HepG2 (cell line): ENCODE data around the gene SYVN1. TPM values are rescaled to one million over a fixed set of nuclear protein-coding genes. Genes with fewer than 3 reads are reported as not detected.

Experiments
- CCAR2 ChIP-seq: fragments of 200-400 bp; formaldehyde crosslinking; optimal IDR thresholded peaks from 2 replicates; pipeline ENCODE3; 2018; ENCODE audit warnings: low read depth, mild to moderate bottlenecking, low read length, moderate library complexity
- ELF1 ChIP-seq: sonication (generic); formaldehyde crosslinking; IDR thresholded peaks from 2 replicates; pipeline ENCODE4 v1.4.0; 2020; ENCODE audit warnings: missing genetic modification reagents
- ETV5 ChIP-seq: IDR thresholded peaks from 2 replicates; pipeline ENCODE4 v1.6.1; 2018; ENCODE audit warnings: missing biosample characterization, missing genetic modification reagents, inconsistent platforms, borderline replicate concordance
- HDAC1 ChIP-seq: sonication (generic); formaldehyde crosslinking; IDR thresholded peaks from 2 replicates; pipeline ENCODE4 v1.5.1; 2020; ENCODE audit warnings: mild to moderate bottlenecking, missing genetic modification reagents
- HIVEP1 ChIP-seq: sonication (generic); formaldehyde crosslinking; IDR thresholded peaks from 2 replicates; pipeline ENCODE4 v1.4.0; 2020; ENCODE audit warnings: mild to moderate bottlenecking, missing genetic modification reagents
- HNF4A ChIP-seq: sonication (generic); formaldehyde crosslinking; IDR thresholded peaks from 2 replicates; pipeline ENCODE4 v1.4.0; 2020; ENCODE audit warnings: missing genetic modification reagents
- KAT2B ChIP-seq: fragments of 150-350 bp; IDR thresholded peaks from 2 replicates; pipeline ENCODE4 v1.6.1; 2014; ENCODE audit warnings: low read depth, low read length, borderline replicate concordance
- LCORL ChIP-seq, 2 experiments: fragments of 450-650 bp in 1 of 2; sonication (generic) in 1 of 2; formaldehyde crosslinking in 1 of 2; IDR thresholded peaks; 2 replicates each; pipeline versions ENCODE4 v1.5.0 to v1.6.1; 2017 to 2020; ENCODE audit warnings: antibody characterized with exemption in 1 of 2, missing genetic modification reagents in 1 of 2
- MED8 ChIP-seq: sonication (generic); formaldehyde crosslinking; IDR thresholded peaks from 2 replicates; pipeline ENCODE4 v1.8.1; 2023; ENCODE audit warnings: mild to moderate bottlenecking, missing genetic modification reagents; ENCODE audit not compliant: insufficient replicate concordance
- MXD4 ChIP-seq: IDR thresholded peaks from 2 replicates; pipeline ENCODE4 v1.6.1; 2016; ENCODE audit warnings: mild to moderate bottlenecking, missing biosample characterization, missing genetic modification reagents
- MZF1 ChIP-seq: sonication (generic); formaldehyde crosslinking; IDR thresholded peaks from 2 replicates; pipeline ENCODE4 v1.8.1; 2023; ENCODE audit warnings: mild to moderate bottlenecking, missing genetic modification reagents, borderline replicate concordance
- NR2F6 ChIP-seq, 2 experiments: IDR thresholded peaks; 2 replicates each; pipeline ENCODE4 v1.6.1; 2016; ENCODE audit warnings: antibody characterized with exemption in 1 of 2, mild to moderate bottlenecking in 1 of 2
- NR3C1 ChIP-seq: sonication (generic); formaldehyde crosslinking; IDR thresholded peaks from 2 replicates; pipeline ENCODE4 v1.4.0; 2020; ENCODE audit warnings: missing genetic modification reagents
- RAD51 ChIP-seq: fragments of 450-650 bp; IDR thresholded peaks from 2 replicates; pipeline ENCODE4 v1.6.1; 2016; ENCODE audit warnings: borderline replicate concordance
- SOX5 ChIP-seq: IDR thresholded peaks from 2 replicates; pipeline ENCODE4 v1.6.1; 2016; ENCODE audit warnings: borderline replicate concordance
- SP4 ChIP-seq: sonication (generic); formaldehyde crosslinking; IDR thresholded peaks from 2 replicates; pipeline ENCODE4 v1.8.1; 2023; ENCODE audit warnings: mild to moderate bottlenecking, missing genetic modification reagents
- TEAD3 ChIP-seq: optimal IDR thresholded peaks from 2 replicates; pipeline ENCODE3; 2016; ENCODE audit warnings: borderline replicate concordance
- TP53 ChIP-seq: sonication (generic); formaldehyde crosslinking; conservative IDR thresholded peaks from 2 replicates; pipeline ENCODE4 v1.4.0; 2020; ENCODE audit warnings: missing genetic modification reagents
- ZFP36L2 ChIP-seq: sonication (generic); formaldehyde crosslinking; IDR thresholded peaks from 2 replicates; pipeline ENCODE4 v1.4.0; 2020; ENCODE audit warnings: missing genetic modification reagents
- ZFP41 ChIP-seq: sonication (generic); formaldehyde crosslinking; IDR thresholded peaks from 2 replicates; pipeline ENCODE4 v1.4.0; 2020; ENCODE audit warnings: mild to moderate bottlenecking, missing genetic modification reagents, borderline replicate concordance
- ZKSCAN8 ChIP-seq: IDR thresholded peaks from 2 replicates; pipeline ENCODE4 v1.6.1; 2016; ENCODE audit warnings: borderline replicate concordance, missing genetic modification reagents, missing compliant biosample characterization
- ZNF331 ChIP-seq: sonication (generic); formaldehyde crosslinking; IDR thresholded peaks from 2 replicates; pipeline ENCODE4 v1.4.0; 2020; ENCODE audit warnings: missing genetic modification reagents
- ZNF350 ChIP-seq: sonication (generic); formaldehyde crosslinking; IDR thresholded peaks from 2 replicates; pipeline ENCODE4 v1.4.0; 2020; ENCODE audit warnings: mild to moderate bottlenecking, low read depth, missing genetic modification reagents, borderline replicate concordance
- ZNF484 ChIP-seq: sonication (generic); formaldehyde crosslinking; IDR thresholded peaks from 2 replicates; pipeline ENCODE4 v1.5.1; 2020; ENCODE audit warnings: mild to moderate bottlenecking, low read depth, missing genetic modification reagents, borderline replicate concordance
- ZNF652 ChIP-seq: IDR thresholded peaks from 2 replicates; pipeline ENCODE4 v1.6.1; 2016; ENCODE audit warnings: low read depth, borderline replicate concordance
- polyA plus RNA-seq, 8 experiments: library from polyadenylated mRNA; depleted of rRNA in 3 of 8; stranded (reverse) in 7 of 8; unstranded in 1 of 8; fragments of >200 nt; fragmentation: Illumina TruSeq in 4 of 8; extraction: Trizol in 4 of 8; gene quantifications; 2 replicates each; pipeline versions ENCODE4 v1.2.1 to v1.2.3, GENCODE V29; 2011 to 2016; ENCODE audit warnings: low read depth in 4 of 8, missing spikeins in 1 of 8, mixed read lengths in 1 of 8; ENCODE audit not compliant: insufficient read depth in 1 of 8
- total RNA-seq, 5 experiments: library from RNA; depleted of rRNA; stranded (reverse); fragments of >200 nt; fragmentation: Illumina TruSeq; extraction: Trizol; gene quantifications; 2 replicates each; pipeline ENCODE4 v1.2.3, GENCODE V29; 2016; ENCODE audit warnings: low read depth in 1 of 5
- TF ChIP-seq, protein P1 (sequence below): fragments of 450-650 bp; IDR thresholded peaks from 2 replicates; pipeline ENCODE4 v1.6.1; 2017
- TF ChIP-seq, protein P2 (sequence below): sonication (generic); formaldehyde crosslinking; IDR thresholded peaks from 2 replicates; pipeline ENCODE4 v1.4.0; 2020; ENCODE audit warnings: mild to moderate bottlenecking, low read depth, missing genetic modification reagents
- TF ChIP-seq, protein P3 (sequence below): sonication (generic); formaldehyde crosslinking; IDR thresholded peaks from 2 replicates; pipeline ENCODE4 v1.4.0; 2020; ENCODE audit warnings: mild to moderate bottlenecking, missing genetic modification reagents

Gene SYVN1
- total and polyA plus RNA-seq, 2 of the 13 experiments (the other 11 are each of a cell fraction or from before 2014, with no cell fraction given): 10.3 to 22.5 TPM

DNA sequence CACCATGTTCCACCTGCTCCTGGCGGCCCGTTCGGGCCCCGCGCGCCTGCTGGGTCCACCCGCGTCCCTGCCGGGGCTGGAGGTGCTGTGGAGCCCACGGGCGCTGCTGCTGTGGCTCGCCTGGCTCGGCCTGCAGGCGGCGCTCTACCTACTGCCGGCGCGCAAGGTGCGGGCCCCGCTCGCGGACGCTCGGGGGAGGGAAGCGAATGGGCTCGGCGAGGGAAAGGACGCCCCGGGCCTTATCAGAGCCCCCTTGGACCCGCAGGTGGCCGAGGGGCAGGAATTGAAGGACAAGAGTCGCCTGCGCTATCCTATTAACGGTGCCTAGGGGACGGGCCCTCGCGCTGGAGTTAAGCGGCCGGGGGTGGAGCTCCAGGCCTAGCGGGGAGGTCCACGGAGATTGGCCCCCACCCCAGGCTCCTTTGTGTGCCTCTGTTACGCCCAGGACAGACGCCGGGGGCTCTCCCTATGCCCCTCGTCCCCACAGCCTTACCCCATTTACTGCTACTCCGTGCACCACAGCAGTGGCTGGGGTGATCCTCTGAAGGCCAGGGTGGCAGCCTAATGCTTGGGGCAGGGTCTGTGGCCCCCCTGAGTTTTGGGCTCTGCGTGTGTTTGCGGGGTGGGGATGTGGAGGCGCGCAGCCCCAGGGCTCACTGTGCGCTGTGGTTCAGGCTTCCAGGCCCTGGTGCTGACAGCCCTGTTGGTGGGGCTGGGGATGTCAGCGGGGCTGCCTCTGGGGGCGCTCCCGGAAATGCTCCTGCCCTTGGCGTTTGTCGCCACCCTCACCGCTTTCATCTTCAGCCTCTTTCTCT, 21.6 kb downstream of the SYVN1 start (continued):
- no peak for TF ChIP-seq ZNF652
- peak; percentile 50; the same call in 1 of the 2 replicates for TF ChIP-seq ETV5
- TF ChIP-seq, protein P1, sequence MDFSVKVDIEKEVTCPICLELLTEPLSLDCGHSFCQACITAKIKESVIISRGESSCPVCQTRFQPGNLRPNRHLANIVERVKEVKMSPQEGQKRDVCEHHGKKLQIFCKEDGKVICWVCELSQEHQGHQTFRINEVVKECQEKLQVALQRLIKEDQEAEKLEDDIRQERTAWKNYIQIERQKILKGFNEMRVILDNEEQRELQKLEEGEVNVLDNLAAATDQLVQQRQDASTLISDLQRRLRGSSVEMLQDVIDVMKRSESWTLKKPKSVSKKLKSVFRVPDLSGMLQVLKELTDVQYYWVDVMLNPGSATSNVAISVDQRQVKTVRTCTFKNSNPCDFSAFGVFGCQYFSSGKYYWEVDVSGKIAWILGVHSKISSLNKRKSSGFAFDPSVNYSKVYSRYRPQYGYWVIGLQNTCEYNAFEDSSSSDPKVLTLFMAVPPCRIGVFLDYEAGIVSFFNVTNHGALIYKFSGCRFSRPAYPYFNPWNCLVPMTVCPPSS: no peak
- TF ChIP-seq HNF4A (CRISPR knock-in tag): no peak
- TF ChIP-seq CCAR2: no peak
- TF ChIP-seq RAD51: no peak
- TF ChIP-seq TP53: no peak
- TF ChIP-seq ZFP41 (CRISPR knock-in tag): peak; percentile 59; the same call in 1 of the 2 replicates
- peak; percentile 53 for TF ChIP-seq MED8 (CRISPR knock-in tag)
- TF ChIP-seq MXD4 (CRISPR knock-in tag): no peak
- TF ChIP-seq ELF1 (CRISPR knock-in tag): peak; percentile 53; the same call in 1 of the 2 replicates
- TF ChIP-seq, protein P2, sequence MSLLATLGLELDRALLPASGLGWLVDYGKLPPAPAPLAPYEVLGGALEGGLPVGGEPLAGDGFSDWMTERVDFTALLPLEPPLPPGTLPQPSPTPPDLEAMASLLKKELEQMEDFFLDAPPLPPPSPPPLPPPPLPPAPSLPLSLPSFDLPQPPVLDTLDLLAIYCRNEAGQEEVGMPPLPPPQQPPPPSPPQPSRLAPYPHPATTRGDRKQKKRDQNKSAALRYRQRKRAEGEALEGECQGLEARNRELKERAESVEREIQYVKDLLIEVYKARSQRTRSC (CRISPR knock-in tag): no peak
- peak; percentile 26; the same call in 1 of the 2 replicates for TF ChIP-seq ZNF350 (CRISPR knock-in tag)
- no peak for TF ChIP-seq KAT2B
- TF ChIP-seq LCORL (IDR thresholded peaks at IDR 0.05): no peak
- peak; percentile 52; the same call in 1 of the 2 replicates for TF ChIP-seq LCORL (CRISPR knock-in tag; IDR thresholded peaks at IDR 0.05)
- no peak for TF ChIP-seq TEAD3 (CRISPR knock-in tag)
- TF ChIP-seq HIVEP1: no peak; the same call in 1 of the 2 replicates
- peak; percentile 54 for TF ChIP-seq SP4
- no peak for TF ChIP-seq SOX5 (CRISPR knock-in tag)
- TF ChIP-seq NR2F6 (IDR thresholded peaks at IDR 0.05): no peak
- no peak for TF ChIP-seq NR2F6 (CRISPR knock-in tag; IDR thresholded peaks at IDR 0.05)
- TF ChIP-seq ZNF331 (CRISPR knock-in tag): 0 out of 2 replicates have a peak, but pooled peaks have one; percentile 15
- no peak for TF ChIP-seq ZNF484
- no peak for TF ChIP-seq ZFP36L2 (CRISPR knock-in tag)
- 0 out of 2 replicates have a peak, but pooled peaks have one; percentile 36 for TF ChIP-seq ZKSCAN8 (CRISPR knock-in tag)
- peak; percentile 77 for TF ChIP-seq HDAC1
- peak; percentile 83; the same call in 1 of the 2 replicates for TF ChIP-seq MZF1 (CRISPR knock-in tag)
- TF ChIP-seq, protein P3, sequence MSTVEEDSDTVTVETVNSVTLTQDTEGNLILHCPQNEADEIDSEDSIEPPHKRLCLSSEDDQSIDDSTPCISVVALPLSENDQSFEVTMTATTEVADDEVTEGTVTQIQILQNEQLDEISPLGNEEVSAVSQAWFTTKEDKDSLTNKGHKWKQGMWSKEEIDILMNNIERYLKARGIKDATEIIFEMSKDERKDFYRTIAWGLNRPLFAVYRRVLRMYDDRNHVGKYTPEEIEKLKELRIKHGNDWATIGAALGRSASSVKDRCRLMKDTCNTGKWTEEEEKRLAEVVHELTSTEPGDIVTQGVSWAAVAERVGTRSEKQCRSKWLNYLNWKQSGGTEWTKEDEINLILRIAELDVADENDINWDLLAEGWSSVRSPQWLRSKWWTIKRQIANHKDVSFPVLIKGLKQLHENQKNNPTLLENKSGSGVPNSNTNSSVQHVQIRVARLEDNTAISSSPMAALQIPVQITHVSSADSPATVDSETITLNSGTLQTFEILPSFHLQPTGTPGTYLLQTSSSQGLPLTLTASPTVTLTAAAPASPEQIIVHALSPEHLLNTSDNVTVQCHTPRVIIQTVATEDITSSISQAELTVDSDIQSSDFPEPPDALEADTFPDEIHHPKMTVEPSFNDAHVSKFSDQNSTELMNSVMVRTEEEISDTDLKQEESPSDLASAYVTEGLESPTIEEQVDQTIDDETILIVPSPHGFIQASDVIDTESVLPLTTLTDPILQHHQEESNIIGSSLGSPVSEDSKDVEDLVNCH (CRISPR knock-in tag): no peak
- TF ChIP-seq NR3C1 (CRISPR knock-in tag): no peak
